ENCODE data around the gene OSTF1. TPM values are rescaled to one million over a fixed set of nuclear protein-coding genes. Genes with fewer than 3 reads are reported as not detected.

OSTF1 gene
- total and polyA plus RNA-seq, 2 donors (not counting 3 experiments of a cell fraction or from before 2014, with no cell fraction given): 23.5 to 70.9 TPM

GRCh38 chr9:75090579-75090978 lies 2.3 kb downstream of the OSTF1 start:
- Histone ChIP-seq H3K27me3 (ENCODE audit: control insufficient read depth in 2 of 2, insufficient read depth in 2 of 2, low read length in 2 of 2) (no peaks in the 10 kb centered on the region), H3K4me1 (ENCODE audit: control insufficient read depth, extremely low read depth, insufficient read depth, low read length) (peaks cover 23% of the 10 kb centered on the region), H3K9ac (replicated peaks; ENCODE audit: extremely low read depth, insufficient read depth, low read length) (no peak overlapping the region), H3K9me1 (replicated peaks; ENCODE audit: control insufficient read depth, extremely low read depth, insufficient read depth, low read length) (no peaks in the 10 kb centered on the region), H3K4me2 (ENCODE audit: insufficient read depth, low read length) (peak overlapping the region; percentile 89), H4K20me1 (replicated peaks; ENCODE audit: control insufficient read depth, extremely low read depth, insufficient read depth, low read length) (peaks cover 2% of the 10 kb centered on the region), H3K9me3 (replicated peaks; ENCODE audit: control insufficient read depth, insufficient read depth, low read length) (no peaks in the 10 kb centered on the region), H2AFZ (ENCODE audit: low read depth, low read length) (no peak overlapping the region), H3K27ac (ENCODE audit: insufficient read depth, low read depth, low read length) (no peak overlapping the region), H3K79me2 (ENCODE audit: control insufficient read depth, insufficient read depth, low read length) (peaks cover 67% of the 10 kb centered on the region), H3K4me3 (replicated peaks in 1 of 3; ENCODE audit: insufficient read depth in 1 of 3, low read depth in 1 of 3, low read length in 3 of 3) (no peak overlapping the region), H3K36me3 (ENCODE audit: control insufficient read depth in 2 of 2, extremely low read depth in 1 of 2, insufficient read depth in 2 of 2, low read length in 2 of 2) (no peaks in the 10 kb centered on the region)
- TF ChIP-seq, protein P1, sequence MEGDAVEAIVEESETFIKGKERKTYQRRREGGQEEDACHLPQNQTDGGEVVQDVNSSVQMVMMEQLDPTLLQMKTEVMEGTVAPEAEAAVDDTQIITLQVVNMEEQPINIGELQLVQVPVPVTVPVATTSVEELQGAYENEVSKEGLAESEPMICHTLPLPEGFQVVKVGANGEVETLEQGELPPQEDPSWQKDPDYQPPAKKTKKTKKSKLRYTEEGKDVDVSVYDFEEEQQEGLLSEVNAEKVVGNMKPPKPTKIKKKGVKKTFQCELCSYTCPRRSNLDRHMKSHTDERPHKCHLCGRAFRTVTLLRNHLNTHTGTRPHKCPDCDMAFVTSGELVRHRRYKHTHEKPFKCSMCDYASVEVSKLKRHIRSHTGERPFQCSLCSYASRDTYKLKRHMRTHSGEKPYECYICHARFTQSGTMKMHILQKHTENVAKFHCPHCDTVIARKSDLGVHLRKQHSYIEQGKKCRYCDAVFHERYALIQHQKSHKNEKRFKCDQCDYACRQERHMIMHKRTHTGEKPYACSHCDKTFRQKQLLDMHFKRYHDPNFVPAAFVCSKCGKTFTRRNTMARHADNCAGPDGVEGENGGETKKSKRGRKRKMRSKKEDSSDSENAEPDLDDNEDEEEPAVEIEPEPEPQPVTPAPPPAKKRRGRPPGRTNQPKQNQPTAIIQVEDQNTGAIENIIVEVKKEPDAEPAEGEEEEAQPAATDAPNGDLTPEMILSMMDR (IDR thresholded peaks at IDR 0.05; ENCODE audit: extremely low read depth in 1 of 2, insufficient read depth in 1 of 2, low read depth in 1 of 2, low read length in 2 of 2): no peak
- TF ChIP-seq MAX (IDR thresholded peaks at IDR 0.05; ENCODE audit: insufficient read depth, insufficient read length) (no peak), POLR2AphosphoS5 (IDR thresholded peaks at IDR 0.05; ENCODE audit: insufficient read depth, low read depth, low read length) (no peak), GATA2 (IDR thresholded peaks at IDR 0.05; ENCODE audit: insufficient read depth, insufficient read length, low read depth, low read length) (no peak), FOS (IDR thresholded peaks at IDR 0.05; ENCODE audit: borderline replicate concordance, insufficient read depth, low read length) (no peak), EZH2 (IDR thresholded peaks at IDR 0.05; ENCODE audit: borderline replicate concordance, low read depth, low read length, severe bottlenecking) (no peak), MYC (IDR thresholded peaks at IDR 0.05; ENCODE audit: low read depth, low read length) (no peak), POLR2A (IDR thresholded peaks at IDR 0.05; ENCODE audit: low read depth, low read length) (no peak), JUN (IDR thresholded peaks at IDR 0.05; ENCODE audit: borderline replicate concordance, insufficient read depth, insufficient read length, low read depth) (no peak)
- CTCF ChIA-PET: interaction anchor here (0.7 to 1.9 kb wide), 5 partner anchors 11 to 317 kb away, joined by 3 to 7 read pairs (median 4); no protein-coding TSS in a partner anchor
- POLR2A ChIA-PET: interaction anchor here (1.3 kb wide), 1 partner anchor 95 kb away, joined by 6 read pairs; no protein-coding TSS in a partner anchor
- BruUV-seq (replicated peaks): no TSS peak
- intact Hi-C loops (cut with micrococcal nuclease): no loop called here
- no peak for FAIRE-seq
- dilution Hi-C loops (cut with MboI; ENCODE audit: extremely low pct_ligation_motif_present, low sequenced_read_pairs): no loop called here
- no peak for DNase-seq (ENCODE audit: low read depth, low spot score)
